Upper lobe of left lung (tissue), 6 donors: Measurements from ENCODE around the gene FAAH. TPM values are rescaled to one million over a fixed set of nuclear protein-coding genes. Genes with fewer than 3 reads are reported as not detected.
A peak's percentile ranks its signal among the peaks of the same experiment; 100 is the strongest.

Experiments
- ATAC-seq, 2 donors: fragments of 200-7000 bp; cut with Tn5 transposase; one replicate each; pipeline ENCODE4 v1.9.1; 2022; ENCODE audit warnings: mild to moderate bottlenecking in 2 of 2, moderate library complexity in 2 of 2; ENCODE audit not compliant: low FRiP score in 2 of 2
- DNase-seq, 2 donors: peaks; one replicate each; pipeline ENCODE4 v3.0.0-alpha.2; 2019 to 2020
- H3K27ac ChIP-seq, 4 donors: fragments of 200-600 bp; sonication (generic); one replicate each; pipeline ENCODE4 v1.5.1; 2016 to 2019
- H3K27me3 ChIP-seq, 4 donors: fragments of 200-600 bp; sonication (generic); one replicate each; pipeline ENCODE4 v1.5.1; 2017 to 2019
- H3K36me3 ChIP-seq, 4 donors: fragments of 200-600 bp; sonication (generic); one replicate each; pipeline ENCODE4 v1.5.1; 2016 to 2019
- H3K4me1 ChIP-seq, 4 donors: fragments of 200-600 bp; sonication (generic); one replicate each; pipeline ENCODE4 v1.5.1; 2018 to 2019
- H3K4me3 ChIP-seq, 4 donors: fragments of 200-600 bp; sonication (generic); one replicate each; pipeline ENCODE4 v1.5.1; 2017 to 2019; ENCODE audit warnings: mild to moderate bottlenecking in 2 of 4, moderate library complexity in 1 of 4
- H3K9me3 ChIP-seq, 4 donors: fragments of 200-600 bp; sonication (generic); one replicate each; pipeline ENCODE4 v1.5.1; 2018 to 2019
- CTCF ChIP-seq, 6 experiments: fragments of 450-650 bp in 4 of 6; fragments of 200-600 bp in 2 of 6; sonication (generic) in 2 of 6; IDR thresholded peaks; one replicate each; pipeline ENCODE4 v1.5.1; 2016 to 2019; ENCODE audit warnings: antibody characterized with exemption in 6 of 6
- EP300 ChIP-seq, 4 donors: sonication (generic); formaldehyde crosslinking; IDR thresholded peaks; one replicate each; pipeline ENCODE4 v1.5.1; 2017; ENCODE audit warnings: antibody characterized with exemption in 4 of 4, control low read depth in 2 of 4
- POLR2A ChIP-seq, 4 donors: fragments of 450-650 bp; IDR thresholded peaks; one replicate each; pipeline ENCODE4 v1.5.1; 2016 to 2017; ENCODE audit warnings: antibody characterized with exemption in 4 of 4, mild to moderate bottlenecking in 2 of 4
- POLR2AphosphoS5 ChIP-seq, 2 donors: sonication (generic); formaldehyde crosslinking; IDR thresholded peaks; one replicate each; pipeline ENCODE4 v1.5.1; 2017; ENCODE audit warnings: antibody characterized with exemption in 2 of 2
- WGBS, 2 donors: methylation state at CpG; one replicate each; pipeline ENCODE4 v1.1.5; 2017 to 2018; 5-methylcytosine and 5-hydroxymethylcytosine counted together
- total RNA-seq, 6 donors: library from RNA; depleted of rRNA in 4 of 6; stranded (reverse); fragments of >200 nt in 4 of 6; gene quantifications; one replicate each; pipeline versions ENCODE4 v1.1.0 to v1.2.1, GENCODE V29; 2016 to 2021
- donor health status: DM: no; HTN: no; CAD: no; lungs with moderate emphysema.
- donor health status: DM: no; HTN: yes; CAD: no; lungs with severe emphysema.

FAAH gene
- total RNA-seq, 6 donors from 2014 or later: 34.1 to 67.1 (median 46.8) TPM

- peak overlapping the region in 3 of 4 donors; percentile 25 to 41 (median 40) for H3K4me3 ChIP-seq
- ATAC-seq: peak in 1 of 2 donors; percentile 38
- DNase-seq: peak in 1 of 2 donors; percentile 86
- H3K27ac ChIP-seq: no peak overlapping the region
- no peaks in the 10 kb centered on the region for H3K36me3 ChIP-seq
- H3K27me3 ChIP-seq: peaks cover 2 to 22% (median 11%) of the 10 kb centered on the region in 4 donors
- no peaks in the 10 kb centered on the region for H3K9me3 ChIP-seq
- TF ChIP-seq POLR2A (IDR thresholded peaks at IDR 0.05) (no peak), POLR2AphosphoS5 (IDR thresholded peaks at IDR 0.05) (no peak), EP300 (IDR thresholded peaks at IDR 0.05) (no peak), CTCF (IDR thresholded peaks at IDR 0.05) (no peak)
- 6 to 7% methylated on average over 13 to 49 of the region's 76 CpGs for WGBS, 2 donors
- peaks cover 10 to 13% (median 11%) of the 10 kb centered on the region in 4 donors for H3K4me1 ChIP-seq
Observed at GRCh38 chr1:46448109-46448911, 54.2 kb downstream of the FAAH start.

DNA sequence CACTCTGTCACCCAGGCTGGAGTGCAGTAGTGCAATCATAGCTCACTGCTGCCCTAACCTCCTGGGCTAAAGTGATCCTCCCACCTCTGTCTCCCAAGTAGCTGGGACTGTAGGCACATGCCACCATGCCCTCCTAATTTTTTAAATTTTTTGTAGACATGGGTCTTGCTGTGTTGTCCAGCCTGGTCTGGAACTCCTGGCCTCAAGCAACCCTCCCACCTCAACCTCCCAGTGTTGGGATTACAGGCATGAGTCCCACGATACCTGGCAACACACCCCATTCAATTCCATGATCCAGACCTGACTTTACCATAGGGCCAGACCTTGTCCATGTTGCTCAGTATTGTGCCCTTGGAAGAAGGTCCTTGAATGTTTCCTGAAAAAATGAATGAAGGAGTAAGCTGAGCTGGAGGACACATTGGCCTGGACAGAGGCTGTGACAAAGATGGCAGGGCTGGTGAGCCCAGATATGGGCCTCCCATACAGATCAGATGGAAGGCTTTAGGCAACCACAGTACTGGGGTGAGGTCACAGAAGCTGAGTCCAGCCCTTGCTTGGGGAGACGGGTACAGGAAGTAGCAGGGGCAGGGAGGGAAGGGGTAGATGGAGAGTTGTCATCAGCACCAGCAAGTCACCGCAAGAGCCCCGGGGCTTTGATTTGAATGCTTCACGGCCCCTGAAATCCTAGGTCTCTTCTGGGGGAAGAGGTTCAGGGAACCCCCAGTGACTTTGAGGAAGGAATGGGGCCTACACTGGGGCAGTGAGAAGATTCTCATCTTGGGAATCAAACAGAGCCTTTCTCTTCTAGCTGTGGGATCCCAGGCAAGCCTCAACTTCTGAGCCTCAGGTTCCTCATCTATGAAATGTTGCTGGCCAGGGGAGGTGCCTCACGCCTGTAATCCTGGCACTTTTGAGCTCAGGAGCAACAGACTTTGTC, 55.4 kb downstream of the FAAH start:
- Histone ChIP-seq H3K36me3 (no peaks in the 10 kb centered on the region), H3K9me3 (no peaks in the 10 kb centered on the region), H3K27me3 (peaks cover 2 to 22% (median 11%) of the 10 kb centered on the region in 4 donors), H3K4me1 (peaks cover 10 to 13% (median 11%) of the 10 kb centered on the region in 4 donors), H3K4me3 (no peak overlapping the region), H3K27ac (no peak overlapping the region)
- ATAC-seq (no peak), DNase-seq (no peak)
- TF ChIP-seq CTCF (IDR thresholded peaks at IDR 0.05) (no peak), EP300 (IDR thresholded peaks at IDR 0.05) (no peak), POLR2AphosphoS5 (IDR thresholded peaks at IDR 0.05) (no peak)
- 78 to 79% methylated on average over 6 of the region's 6 CpGs for WGBS, 2 donors

GRCh38 chr1:46450160-46450517, 56.0 kb downstream of the FAAH start:
- no peaks in the 10 kb centered on the region for H3K9me3 ChIP-seq
- H3K36me3 ChIP-seq: no peaks in the 10 kb centered on the region
- ATAC-seq (no peak), DNase-seq (no peak)
- no peak overlapping the region for H3K4me3 ChIP-seq
- WGBS, 2 donors: 86 to 89% methylated on average over 1 of the region's 1 CpG
- H3K4me1 ChIP-seq: peaks cover 10 to 13% (median 11%) of the 10 kb centered on the region in 4 donors
- H3K27ac ChIP-seq: no peak overlapping the region
- no peak for TF ChIP-seq CTCF (IDR thresholded peaks at IDR 0.05)
- no peak for TF ChIP-seq EP300 (IDR thresholded peaks at IDR 0.05)
- TF ChIP-seq POLR2AphosphoS5 (IDR thresholded peaks at IDR 0.05): no peak
- no peak for TF ChIP-seq POLR2A (IDR thresholded peaks at IDR 0.05)
- H3K27me3 ChIP-seq: peaks cover 2 to 22% (median 11%) of the 10 kb centered on the region in 4 donors

DNA sequence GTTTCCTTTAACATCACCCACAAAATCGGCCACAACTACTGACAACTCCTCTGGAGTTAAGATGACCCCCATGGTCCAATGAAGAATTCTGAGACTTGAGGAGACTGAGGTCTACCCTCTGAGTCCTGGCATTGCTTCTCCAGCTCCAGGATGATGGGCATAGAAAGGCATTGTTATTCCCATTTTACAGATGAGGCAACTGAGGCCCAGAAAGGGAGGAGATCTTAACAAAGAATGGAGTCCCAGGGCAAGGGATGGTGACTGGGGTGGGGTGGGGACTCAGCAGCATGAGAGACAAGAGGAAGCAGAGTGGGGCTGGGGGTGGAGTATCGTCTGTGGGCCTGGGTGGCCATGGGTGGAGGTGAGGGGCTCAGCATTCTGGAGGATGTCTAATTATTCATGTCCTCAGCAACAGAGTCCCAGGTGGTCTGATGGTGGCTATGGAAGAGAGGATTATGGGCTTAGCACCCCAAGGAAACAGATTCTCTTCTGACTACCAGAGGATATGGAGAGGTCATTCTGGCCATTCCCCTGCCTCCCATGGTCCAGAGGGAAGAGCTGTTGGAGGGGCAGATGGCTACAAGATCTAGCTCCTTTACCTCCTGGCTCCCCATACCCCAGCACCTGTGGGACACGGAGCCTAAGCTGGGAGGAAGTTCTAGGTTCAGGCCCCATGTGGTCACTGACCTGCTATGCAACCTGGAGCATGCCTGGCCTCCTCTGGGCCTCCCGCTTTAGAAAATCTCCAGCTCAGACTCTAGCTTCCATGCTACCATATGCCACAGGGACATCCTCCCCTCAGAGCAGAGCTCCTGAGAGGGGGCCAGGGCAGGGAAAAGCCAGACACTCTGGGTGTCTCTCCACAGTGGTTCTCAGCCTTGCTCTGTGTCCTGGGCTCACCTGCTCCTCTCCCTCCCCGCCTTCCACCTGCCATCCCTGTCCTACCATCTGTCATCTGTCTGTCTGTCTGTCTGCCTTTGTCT, 58.1 kb downstream of the FAAH start:
- Histone ChIP-seq H3K4me3 (no peak overlapping the region), H3K36me3 (no peaks in the 10 kb centered on the region), H3K4me1 (peaks cover 10 to 13% (median 11%) of the 10 kb centered on the region in 4 donors), H3K9me3 (no peaks in the 10 kb centered on the region), H3K27ac (no peak overlapping the region), H3K27me3 (peaks cover 2 to 18% (median 10%) of the 10 kb centered on the region in 4 donors)
- WGBS, 2 donors: 62 to 83% methylated on average over 3 to 5 of the region's 5 CpGs
- ATAC-seq (no peak), DNase-seq (no peak)
- TF ChIP-seq POLR2A (IDR thresholded peaks at IDR 0.05) (no peak), EP300 (IDR thresholded peaks at IDR 0.05) (no peak), CTCF (IDR thresholded peaks at IDR 0.05) (no peak), POLR2AphosphoS5 (IDR thresholded peaks at IDR 0.05) (no peak)
